Ovary (tissue), 9 donors: Measurements from ENCODE around the gene SCARF2. TPM values are rescaled to one million over a fixed set of nuclear protein-coding genes. Genes with fewer than 3 reads are reported as not detected.

Experiments
- DNase-seq, 5 donors: peaks; one replicate each; pipeline ENCODE4 v3.0.0-alpha.2; 2019 to 2020
- H3K27ac ChIP-seq, 2 donors: fragments of 200-600 bp; one replicate each; pipeline versions ENCODE4 v1.5.1 to v1.8.0; 2019 to 2022
- H3K27me3 ChIP-seq: fragments of 200-600 bp; one replicate; pipeline ENCODE4 v1.8.0; 2022
- H3K36me3 ChIP-seq: fragments of 200-600 bp; sonication (generic); one replicate; pipeline ENCODE4 v1.5.1; 2019
- H3K4me1 ChIP-seq: one replicate; pipeline ENCODE4 v1.8.1; 2013; ENCODE audit warnings: mild to moderate bottlenecking, moderate library complexity; ENCODE audit not compliant: insufficient read depth
- H3K4me3 ChIP-seq: fragments of 200-600 bp; sonication (generic); one replicate; pipeline ENCODE4 v1.5.1; 2017
- H3K9me3 ChIP-seq, 2 donors: fragments of 200-600 bp in 1 of 2; sonication (generic) in 1 of 2; one replicate each; pipeline versions ENCODE4 v1.5.1 to v1.8.1; 2013 to 2019; ENCODE audit warnings: mild to moderate bottlenecking in 1 of 2, moderate library complexity in 1 of 2
- EP300 ChIP-seq: sonication (generic); formaldehyde crosslinking; IDR thresholded peaks from one replicate; pipeline ENCODE4 v1.6.1; 2017; ENCODE audit warnings: antibody characterized with exemption
- POLR2A ChIP-seq: fragments of 450-650 bp; IDR thresholded peaks from one replicate; pipeline ENCODE4 v1.6.1; 2017; ENCODE audit warnings: antibody characterized with exemption, mild to moderate bottlenecking, moderate library complexity
- WGBS, 3 donors: extraction: QIAGEN DNeasy Blood & Tissue Kit in 1 of 3; methylation state at CpG; one replicate each; pipeline versions ENCODE4 v1.1.5 to v1.1.7; 2013 to 2017; 5-methylcytosine and 5-hydroxymethylcytosine counted together
- intact Hi-C, 4 donors: fragments of 100-400 bp; cut with DNase I; formaldehyde crosslinking; loops; one replicate each; pipeline versions ENCODE4 v1.11.0 to v1.15.1; 2022 to 2023
- polyA plus RNA-seq, 2 donors: library from polyadenylated mRNA; stranded (reverse); fragments of 200-250 nt in 1 of 2; fragments of 350-450 nt in 1 of 2; fragmentation: Illumina TruSeq in 1 of 2; extraction: RNeasy Lipid Tissue Mini Kit (QIAGEN cat#74804) in 1 of 2; gene quantifications; one replicate each; pipeline ENCODE4 v1.2.3, GENCODE V29; 2013 to 2014
- total RNA-seq, 7 donors: library from RNA; depleted of rRNA in 2 of 7; stranded (reverse); fragments of >200 nt in 2 of 7; fragmentation: NEBNext Ultra II Directional in 3 of 7; extraction: Animal tissue kit (Norgen Biotek cat#: 25700) in 3 of 7; gene quantifications; one replicate each; pipeline versions ENCODE4 v1.1.0 to v1.2.4, GENCODE V29; 2016 to 2023
- TF ChIP-seq, protein P1 (sequence below), 3 donors: fragments of 450-650 bp in 2 of 3; fragments of 200-600 bp in 1 of 3; IDR thresholded peaks; one replicate each; pipeline versions ENCODE4 v1.5.1 to v1.8.0; 2016 to 2022; ENCODE audit warnings: antibody characterized with exemption in 3 of 3, mild to moderate bottlenecking in 1 of 3
- donor health status: DM: no; HTN: no; CAD: no; lungs with moderate emphysema.
- donor health status: DM: no; HTN: no; CAD: no.
- donor health status: Bipolar disorder and iron deficiency.
- donor health status: DM: yes; HTN: yes; CAD: no.
- donor health status: DM: no; HTN: no; CAD: no.
- donor health status: DM: yes; HTN: yes; CAD: no.

SCARF2 gene
- total and polyA plus RNA-seq, 9 donors, result 2.1 to 44.6 (median 19.9) TPM

DNA sequence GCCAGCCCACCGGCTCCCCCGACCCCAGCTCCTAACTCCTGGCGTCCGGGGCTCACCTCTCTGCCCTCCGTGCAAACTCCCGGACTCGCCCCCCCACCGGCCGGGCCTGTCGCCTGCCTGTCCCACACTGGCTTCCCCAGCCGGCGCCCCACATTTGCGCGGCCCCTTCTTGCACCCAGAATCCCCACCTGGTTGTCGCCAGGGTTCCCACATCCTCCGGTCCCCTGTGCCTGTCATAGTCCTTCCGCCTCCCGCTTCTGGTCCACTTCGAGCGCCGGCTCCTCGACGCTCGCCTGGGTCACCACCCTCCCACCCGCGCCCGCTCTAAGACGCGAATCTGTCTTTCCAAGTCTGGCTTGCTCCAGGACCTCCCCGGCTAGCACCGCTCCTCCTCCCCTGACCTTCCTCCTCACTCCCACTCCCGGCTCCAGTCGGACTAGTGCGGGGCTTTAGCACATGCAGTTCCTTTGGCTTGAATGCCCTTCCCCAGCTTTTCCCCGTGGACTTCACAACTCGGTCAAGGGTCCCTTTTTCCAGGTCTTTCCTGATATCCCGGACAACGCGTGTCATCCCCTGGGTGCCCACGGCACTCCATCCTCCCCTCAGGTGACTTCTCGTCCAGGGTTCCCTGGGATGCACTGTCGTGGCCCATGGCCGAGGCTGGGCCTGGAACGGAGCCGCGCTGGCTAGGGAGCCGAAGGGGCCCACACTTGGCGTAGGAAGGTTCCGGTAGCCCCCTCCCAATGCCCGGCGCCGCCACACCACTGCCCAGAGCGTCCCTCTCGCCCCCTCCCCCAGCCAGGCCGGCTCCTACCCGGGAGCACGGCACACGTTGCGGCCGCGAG is 635 bp downstream of the SCARF2 start:
- WGBS, 3 donors, result 0 to 1% (median 1%) methylated on average over 52 to 61 of the region's 61 CpGs
- H3K27me3 ChIP-seq, result no peaks in the 10 kb centered on the region
- intact Hi-C loops, result loop anchor here in 1 of 4 donors (2.0 kb wide), 1 partner anchor 16 kb away; no protein-coding TSS in a partner anchor

DNA sequence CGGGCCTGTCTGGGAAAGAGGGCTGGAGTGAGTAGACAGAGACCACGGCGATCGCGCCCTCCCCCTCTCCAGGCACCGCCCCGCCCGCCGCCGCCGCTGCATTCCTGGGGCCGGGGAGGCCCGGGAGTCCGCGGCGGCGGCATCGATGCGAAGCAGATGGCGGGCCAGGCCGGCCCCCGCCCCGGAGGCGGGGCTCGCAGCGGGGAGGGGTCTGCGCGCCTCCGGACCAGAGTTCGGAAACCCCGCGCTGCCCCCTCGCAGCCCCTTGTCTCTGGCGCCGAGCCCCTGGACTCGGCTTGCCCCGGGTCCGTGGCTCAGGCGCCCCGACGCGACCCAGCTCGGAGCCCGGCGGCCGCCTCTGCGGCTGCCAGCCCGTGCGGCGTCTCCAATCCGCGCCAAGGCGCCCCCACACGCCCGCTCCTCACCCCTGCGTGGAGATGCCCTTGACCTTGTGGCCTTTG is 1.3 kb downstream of the SCARF2 start:
- peak in 4 of 5 donors; percentile 46 to 73 (median 62) for DNase-seq
- peak overlapping the region; percentile 81 for H3K4me3 ChIP-seq
- WGBS, 3 donors, result 0 to 1% (median 0%) methylated on average over 13 to 56 of the region's 56 CpGs
- no peaks in the 10 kb centered on the region for H3K9me3 ChIP-seq
- no peak for TF ChIP-seq POLR2A
- TF ChIP-seq EP300, result no peak
- TF ChIP-seq, protein P1, sequence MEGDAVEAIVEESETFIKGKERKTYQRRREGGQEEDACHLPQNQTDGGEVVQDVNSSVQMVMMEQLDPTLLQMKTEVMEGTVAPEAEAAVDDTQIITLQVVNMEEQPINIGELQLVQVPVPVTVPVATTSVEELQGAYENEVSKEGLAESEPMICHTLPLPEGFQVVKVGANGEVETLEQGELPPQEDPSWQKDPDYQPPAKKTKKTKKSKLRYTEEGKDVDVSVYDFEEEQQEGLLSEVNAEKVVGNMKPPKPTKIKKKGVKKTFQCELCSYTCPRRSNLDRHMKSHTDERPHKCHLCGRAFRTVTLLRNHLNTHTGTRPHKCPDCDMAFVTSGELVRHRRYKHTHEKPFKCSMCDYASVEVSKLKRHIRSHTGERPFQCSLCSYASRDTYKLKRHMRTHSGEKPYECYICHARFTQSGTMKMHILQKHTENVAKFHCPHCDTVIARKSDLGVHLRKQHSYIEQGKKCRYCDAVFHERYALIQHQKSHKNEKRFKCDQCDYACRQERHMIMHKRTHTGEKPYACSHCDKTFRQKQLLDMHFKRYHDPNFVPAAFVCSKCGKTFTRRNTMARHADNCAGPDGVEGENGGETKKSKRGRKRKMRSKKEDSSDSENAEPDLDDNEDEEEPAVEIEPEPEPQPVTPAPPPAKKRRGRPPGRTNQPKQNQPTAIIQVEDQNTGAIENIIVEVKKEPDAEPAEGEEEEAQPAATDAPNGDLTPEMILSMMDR (IDR thresholded peaks at IDR 0.05), result no peak
- H3K36me3 ChIP-seq, result no peaks in the 10 kb centered on the region
- H3K4me1 ChIP-seq, result peaks cover 15% of the 10 kb centered on the region
- H3K27ac ChIP-seq, result peak overlapping the region in 1 of 2 donors; percentile 93
- intact Hi-C loops, result loop anchor here in 1 of 4 donors (2.0 kb wide), 1 partner anchor 16 kb away; no protein-coding TSS in a partner anchor
- H3K27me3 ChIP-seq, result no peaks in the 10 kb centered on the region

More for the DNA sequence above, 635 bp downstream of the SCARF2 start:
- no peaks in the 10 kb centered on the region for H3K9me3 ChIP-seq
- H3K27ac ChIP-seq, result peak overlapping the region; percentile 91 to 93
- H3K36me3 ChIP-seq, result no peaks in the 10 kb centered on the region
- H3K4me3 ChIP-seq, result peak overlapping the region; percentile 81
- peak in 3 of 5 donors; percentile 61 to 72 (median 70) for DNase-seq
- peaks cover 15% of the 10 kb centered on the region for H3K4me1 ChIP-seq
- TF ChIP-seq, protein P1 (IDR thresholded peaks at IDR 0.05), result no peak
- no peak for TF ChIP-seq EP300

DNA sequence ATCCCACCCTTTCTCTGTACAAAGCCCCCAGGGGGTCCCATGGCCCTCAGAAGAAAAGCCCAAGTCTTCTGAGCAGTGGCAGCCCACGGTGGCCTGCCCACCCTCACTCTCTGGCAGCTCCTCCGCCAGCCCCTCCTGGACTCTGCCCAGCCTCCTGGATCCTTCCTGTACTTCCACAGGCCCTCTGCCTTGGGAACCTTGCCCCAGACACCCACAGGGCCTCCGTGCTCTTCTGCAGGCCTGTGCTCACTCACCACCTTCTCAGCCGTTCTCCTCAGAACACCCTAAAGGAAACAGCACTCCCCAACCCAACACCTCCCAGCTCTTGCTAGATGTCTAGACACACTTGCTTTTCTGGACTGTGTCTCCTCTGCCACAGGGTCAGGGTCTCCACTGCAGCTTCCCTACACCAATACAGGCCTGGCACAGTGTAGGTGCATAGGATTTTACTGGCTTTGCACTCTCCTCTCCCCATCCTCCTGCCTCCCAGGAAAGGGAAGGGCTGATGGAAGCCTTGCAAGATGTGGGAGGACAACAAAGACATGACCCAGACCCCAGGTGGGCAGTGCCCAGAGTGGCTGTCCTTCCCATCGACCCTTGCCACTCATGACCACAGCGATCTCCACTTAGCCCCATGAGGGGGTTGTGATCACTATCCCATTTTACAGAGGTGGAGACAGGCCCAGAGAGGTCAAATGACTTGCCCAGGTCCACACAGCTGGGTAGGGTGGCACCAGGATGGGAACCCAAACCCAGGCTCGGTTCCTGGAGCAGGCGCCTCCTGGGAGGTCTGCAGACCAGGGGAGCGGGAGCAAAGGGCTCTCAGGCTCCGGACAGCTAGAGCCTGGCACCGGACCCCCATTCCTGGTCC is 2.0 kb downstream of the SCARF2 start:
- peak overlapping the region; percentile 81 for H3K4me3 ChIP-seq
- 16 to 27% (median 21%) methylated on average over 10 to 11 of the region's 11 CpGs for WGBS, 3 donors
- no peak overlapping the region for H3K27ac ChIP-seq
- H3K36me3 ChIP-seq, result no peaks in the 10 kb centered on the region
- no peaks in the 10 kb centered on the region for H3K9me3 ChIP-seq
- H3K27me3 ChIP-seq, result no peaks in the 10 kb centered on the region
- TF ChIP-seq EP300 (no peak), POLR2A (no peak)
- TF ChIP-seq, protein P1 (IDR thresholded peaks at IDR 0.05), result no peak
- H3K4me1 ChIP-seq, result peaks cover 15% of the 10 kb centered on the region
- DNase-seq, result peak in 2 of 5 donors; percentile 18 to 44
- intact Hi-C loops, result loop anchor here in 1 of 4 donors (2.0 kb wide), 1 partner anchor 15 kb away; no protein-coding TSS in a partner anchor

DNA sequence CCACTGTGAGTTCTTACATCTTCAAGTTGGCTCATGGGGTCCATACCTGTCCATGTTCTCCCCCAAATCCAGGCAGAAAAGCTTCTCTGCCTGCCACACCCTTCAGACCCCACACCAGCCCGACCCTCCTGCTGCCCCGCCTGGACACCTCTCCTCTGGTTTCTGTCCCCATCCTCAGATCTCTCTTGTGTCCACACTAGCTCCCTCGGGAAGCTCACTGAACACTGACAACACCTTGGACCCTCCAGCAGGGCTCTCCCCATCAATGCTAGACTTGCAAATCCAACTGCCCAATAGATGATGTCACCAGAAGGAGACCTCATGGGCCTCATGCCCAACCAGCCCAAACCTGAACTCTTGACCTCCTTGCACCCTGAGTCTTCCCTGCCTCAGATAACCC is 2.9 kb downstream of the SCARF2 start:
- TF ChIP-seq EP300, result no peak
- TF ChIP-seq POLR2A, result no peak
- TF ChIP-seq, protein P1 (IDR thresholded peaks at IDR 0.05), result no peak
- WGBS, 3 donors, result 86 to 93% (median 90%) methylated on average over 3 of the region's 3 CpGs
- intact Hi-C loops, result no loop called here

More for the DNA sequence above, 2.9 kb downstream of the SCARF2 start:
- Histone ChIP-seq H3K9me3 (no peaks in the 10 kb centered on the region), H3K27ac (no peak overlapping the region), H3K4me1 (peaks cover 15% of the 10 kb centered on the region), H3K36me3 (no peaks in the 10 kb centered on the region), H3K4me3 (no peak overlapping the region), H3K27me3 (no peaks in the 10 kb centered on the region)
- DNase-seq, result peak in 2 of 5 donors; percentile 16 to 31
